IPS DF 6.9 (cell line): Measurements from ENCODE around the gene ZNF354C.

Experiments used
- DNase-seq: peaks from one replicate; pipeline ENCODE4 v3.0.0-alpha.2; 2013; ENCODE audit warnings: low read depth, low spot score
- H3K27ac ChIP-seq: one replicate; pipeline ENCODE4 v1.5.1; 2013; ENCODE audit warnings: low read length, control low read depth
- H3K27me3 ChIP-seq: 2 replicates; pipeline ENCODE4 v1.6.1; 2013; ENCODE audit warnings: mild to moderate bottlenecking, low read length; ENCODE audit not compliant: control insufficient read depth, insufficient read depth
- H3K36me3 ChIP-seq: 2 replicates; pipeline ENCODE4 v1.6.1; 2013; ENCODE audit warnings: low read length; ENCODE audit not compliant: control insufficient read depth, insufficient read depth
- H3K4me1 ChIP-seq: 2 replicates; pipeline ENCODE4 v1.6.1; 2013; ENCODE audit warnings: low read length; ENCODE audit not compliant: control insufficient read depth, insufficient read depth
- H3K4me3 ChIP-seq: 2 replicates; pipeline ENCODE4 v1.5.1; 2013; ENCODE audit warnings: mild to moderate bottlenecking, low read length
- H3K9me3 ChIP-seq: 2 replicates; pipeline ENCODE4 v1.6.1; 2013; ENCODE audit warnings: low read length, inconsistent platforms; ENCODE audit not compliant: control insufficient read depth, insufficient read depth
- WGBS: extraction: QIAGEN DNeasy Blood & Tissue Kit; methylation state at CpG from one replicate; pipeline ENCODE4 v1.1.7; 2013; ENCODE audit warnings: mixed read lengths, missing lambda C conversion rate; ENCODE audit not compliant: insufficient read length, insufficient coverage; 5-methylcytosine and 5-hydroxymethylcytosine counted together

Gene ZNF354C

GRCh38 chr5:179113945-179114641 lies 53.9 kb downstream of the ZNF354C start:
- Histone ChIP-seq H3K36me3 (no peaks in the 10 kb centered on the region), H3K4me1 (no peaks in the 10 kb centered on the region), H3K9me3 (peaks cover 7% of the 10 kb centered on the region), H3K27me3 (no peaks in the 10 kb centered on the region), H3K4me3 (no peak overlapping the region), H3K27ac (no peak overlapping the region)
- WGBS = no CpG with 5 or more reads among the region's 12 CpGs
- no peak for DNase-seq

GRCh38 chr5:179114756-179115155 lies 54.6 kb downstream of the ZNF354C start:
- no CpG with 5 or more reads among the region's 7 CpGs for WGBS
- no peak for DNase-seq
- Histone ChIP-seq H3K36me3 (no peaks in the 10 kb centered on the region), H3K27ac (no peak overlapping the region), H3K9me3 (peaks cover 7% of the 10 kb centered on the region), H3K4me3 (no peak overlapping the region), H3K27me3 (no peaks in the 10 kb centered on the region), H3K4me1 (no peaks in the 10 kb centered on the region)

GRCh38 chr5:179115307-179115706 lies 55.1 kb downstream of the ZNF354C start:
- DNase-seq = no peak
- no CpG with 5 or more reads among the region's 5 CpGs for WGBS
- Histone ChIP-seq H3K36me3 (no peaks in the 10 kb centered on the region), H3K27ac (no peak overlapping the region), H3K9me3 (peaks cover 7% of the 10 kb centered on the region), H3K4me1 (no peaks in the 10 kb centered on the region), H3K4me3 (no peak overlapping the region), H3K27me3 (no peaks in the 10 kb centered on the region)

GRCh38 chr5:179115845-179116524 lies 55.8 kb downstream of the ZNF354C start:
- peaks cover 7% of the 10 kb centered on the region for H3K9me3 ChIP-seq
- H3K27me3 ChIP-seq = no peaks in the 10 kb centered on the region
- H3K36me3 ChIP-seq = no peaks in the 10 kb centered on the region
- no peak overlapping the region for H3K4me3 ChIP-seq
- no peaks in the 10 kb centered on the region for H3K4me1 ChIP-seq
- no peak for DNase-seq
- no peak overlapping the region for H3K27ac ChIP-seq
- no CpG with 5 or more reads among the region's 9 CpGs for WGBS

- Histone ChIP-seq H3K36me3 (no peaks in the 10 kb centered on the region), H3K4me3 (no peak overlapping the region), H3K9me3 (peaks cover 1% of the 10 kb centered on the region), H3K4me1 (no peaks in the 10 kb centered on the region), H3K27ac (no peak overlapping the region), H3K27me3 (no peaks in the 10 kb centered on the region)
- DNase-seq = no peak
- WGBS = no CpG with 5 or more reads among the region's 4 CpGs
Measured at GRCh38 chr5:179118338-179118737, 58.2 kb downstream of the ZNF354C start.

GRCh38 chr5:179118756-179119414 lies 58.7 kb downstream of the ZNF354C start:
- no peaks in the 10 kb centered on the region for H3K27me3 ChIP-seq
- no peaks in the 10 kb centered on the region for H3K36me3 ChIP-seq
- no peak for DNase-seq
- no peak overlapping the region for H3K27ac ChIP-seq
- H3K4me1 ChIP-seq = no peaks in the 10 kb centered on the region
- no peak overlapping the region for H3K4me3 ChIP-seq
- peaks cover under 1% of the 10 kb centered on the region for H3K9me3 ChIP-seq
- no CpG with 5 or more reads among the region's 10 CpGs for WGBS

GRCh38 chr5:179119415-179120170 lies 59.4 kb downstream of the ZNF354C start:
- no peak overlapping the region for H3K27ac ChIP-seq
- no CpG with 5 or more reads among the region's 15 CpGs for WGBS
- no peak overlapping the region for H3K4me3 ChIP-seq
- no peaks in the 10 kb centered on the region for H3K4me1 ChIP-seq
- H3K36me3 ChIP-seq = no peaks in the 10 kb centered on the region
- H3K9me3 ChIP-seq = no peaks in the 10 kb centered on the region; the same call in 1 of the 2 replicates
- DNase-seq = no peak
- H3K27me3 ChIP-seq = no peaks in the 10 kb centered on the region

GRCh38 chr5:179120421-179120861 lies 60.3 kb downstream of the ZNF354C start:
- DNase-seq = no peak
- Histone ChIP-seq H3K4me3 (no peak overlapping the region), H3K27ac (no peak overlapping the region), H3K9me3 (no peaks in the 10 kb centered on the region; the same call in 1 of the 2 replicates), H3K27me3 (no peaks in the 10 kb centered on the region), H3K4me1 (no peaks in the 10 kb centered on the region), H3K36me3 (no peaks in the 10 kb centered on the region)
- no CpG with 5 or more reads among the region's 35 CpGs for WGBS

- Histone ChIP-seq H3K4me3 (no peak overlapping the region), H3K27me3 (no peaks in the 10 kb centered on the region), H3K4me1 (no peaks in the 10 kb centered on the region), H3K36me3 (no peaks in the 10 kb centered on the region), H3K27ac (no peak overlapping the region), H3K9me3 (no peaks in the 10 kb centered on the region)
- WGBS = no CpG with 5 or more reads among the region's 75 CpGs
- no peak for DNase-seq
Measured at GRCh38 chr5:179120951-179121666, 60.9 kb downstream of the ZNF354C start.
